Measurements from ENCODE around the gene CEMIP2.

DNA sequence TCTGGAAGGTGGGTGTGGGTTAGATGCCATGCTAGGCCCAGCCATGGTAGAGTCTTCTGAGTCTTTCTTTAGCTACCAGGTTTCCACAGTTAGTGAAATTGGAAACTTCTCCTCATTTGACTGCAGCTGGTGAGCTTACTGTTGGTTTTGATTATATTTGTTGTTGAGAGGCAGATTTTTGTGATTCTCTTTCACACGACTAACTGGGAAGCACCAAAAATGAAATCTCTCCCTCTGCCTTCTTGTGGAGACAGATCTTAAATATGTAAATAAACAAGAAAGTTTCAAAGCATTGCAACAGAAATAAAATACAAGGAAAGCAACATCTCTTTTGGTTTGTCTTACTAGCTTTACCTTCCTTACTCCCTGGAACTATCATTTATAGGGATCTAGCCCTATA, 122.2 kb downstream of the CEMIP2 start:
- TF ChIP-seq, protein P1, sequence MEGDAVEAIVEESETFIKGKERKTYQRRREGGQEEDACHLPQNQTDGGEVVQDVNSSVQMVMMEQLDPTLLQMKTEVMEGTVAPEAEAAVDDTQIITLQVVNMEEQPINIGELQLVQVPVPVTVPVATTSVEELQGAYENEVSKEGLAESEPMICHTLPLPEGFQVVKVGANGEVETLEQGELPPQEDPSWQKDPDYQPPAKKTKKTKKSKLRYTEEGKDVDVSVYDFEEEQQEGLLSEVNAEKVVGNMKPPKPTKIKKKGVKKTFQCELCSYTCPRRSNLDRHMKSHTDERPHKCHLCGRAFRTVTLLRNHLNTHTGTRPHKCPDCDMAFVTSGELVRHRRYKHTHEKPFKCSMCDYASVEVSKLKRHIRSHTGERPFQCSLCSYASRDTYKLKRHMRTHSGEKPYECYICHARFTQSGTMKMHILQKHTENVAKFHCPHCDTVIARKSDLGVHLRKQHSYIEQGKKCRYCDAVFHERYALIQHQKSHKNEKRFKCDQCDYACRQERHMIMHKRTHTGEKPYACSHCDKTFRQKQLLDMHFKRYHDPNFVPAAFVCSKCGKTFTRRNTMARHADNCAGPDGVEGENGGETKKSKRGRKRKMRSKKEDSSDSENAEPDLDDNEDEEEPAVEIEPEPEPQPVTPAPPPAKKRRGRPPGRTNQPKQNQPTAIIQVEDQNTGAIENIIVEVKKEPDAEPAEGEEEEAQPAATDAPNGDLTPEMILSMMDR (IDR thresholded peaks at IDR 0.05), result no peak
- no peak for TF ChIP-seq ZFX (IDR thresholded peaks at IDR 0.05; ENCODE audit: borderline replicate concordance)

All from 22Rv1 (cell line).